Activated T-cell treated with anti-CD3 and anti-CD28 coated beads for 48 hours (primary cell): ENCODE results near the gene TUBGCP2.
A peak's percentile ranks its signal among the peaks of the same experiment; 100 is the strongest.
"Not testable (repeated sequence)": the region's sequence is repeated elsewhere in the genome, so short reads cannot be mapped to it uniquely, and the experiment has no call there.

ENCODE experiments used
- DNase-seq: peaks from one replicate; pipeline ENCODE4 v3.0.0-alpha.2; 2020; ENCODE audit warnings: low read depth

Gene TUBGCP2

DNA sequence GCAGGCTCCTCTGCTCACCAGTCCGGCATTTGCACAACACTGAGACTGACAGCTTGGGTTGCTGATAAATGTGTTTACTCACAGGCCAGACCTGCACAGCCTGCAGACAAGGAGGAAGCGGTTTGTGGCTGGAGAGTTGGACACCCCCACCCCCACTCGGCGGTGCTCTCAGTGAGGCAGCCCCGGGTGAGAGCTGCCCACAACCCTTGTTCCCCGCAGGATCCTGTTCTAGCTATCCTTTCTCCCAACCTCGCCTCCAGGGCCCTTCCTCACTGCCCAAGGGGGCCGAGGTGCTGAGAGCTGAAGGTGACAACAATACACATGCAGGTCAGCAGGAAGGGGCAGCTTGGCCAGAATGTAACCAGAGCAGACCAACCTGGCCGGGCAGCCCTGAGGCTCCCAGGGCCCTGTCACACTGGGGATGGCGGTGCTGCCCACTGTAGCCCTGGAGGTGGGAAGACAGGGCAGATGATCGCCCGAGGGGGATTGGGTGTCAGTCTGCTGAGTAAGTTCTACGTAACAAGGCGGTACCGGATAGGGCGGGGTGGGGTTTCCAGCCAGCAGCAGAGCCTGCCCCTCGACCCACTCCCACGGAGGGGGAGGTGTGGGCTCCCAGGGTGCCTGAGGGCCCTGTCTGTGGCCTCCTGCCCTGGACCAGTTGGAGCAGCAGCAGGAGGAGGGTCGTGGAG, 30.0 kb downstream of the TUBGCP2 start:
- DNase-seq: no peak

GRCh38 chr10:133277993-133278576, 30.6 kb downstream of the TUBGCP2 start:
- DNase-seq: no peak

DNA sequence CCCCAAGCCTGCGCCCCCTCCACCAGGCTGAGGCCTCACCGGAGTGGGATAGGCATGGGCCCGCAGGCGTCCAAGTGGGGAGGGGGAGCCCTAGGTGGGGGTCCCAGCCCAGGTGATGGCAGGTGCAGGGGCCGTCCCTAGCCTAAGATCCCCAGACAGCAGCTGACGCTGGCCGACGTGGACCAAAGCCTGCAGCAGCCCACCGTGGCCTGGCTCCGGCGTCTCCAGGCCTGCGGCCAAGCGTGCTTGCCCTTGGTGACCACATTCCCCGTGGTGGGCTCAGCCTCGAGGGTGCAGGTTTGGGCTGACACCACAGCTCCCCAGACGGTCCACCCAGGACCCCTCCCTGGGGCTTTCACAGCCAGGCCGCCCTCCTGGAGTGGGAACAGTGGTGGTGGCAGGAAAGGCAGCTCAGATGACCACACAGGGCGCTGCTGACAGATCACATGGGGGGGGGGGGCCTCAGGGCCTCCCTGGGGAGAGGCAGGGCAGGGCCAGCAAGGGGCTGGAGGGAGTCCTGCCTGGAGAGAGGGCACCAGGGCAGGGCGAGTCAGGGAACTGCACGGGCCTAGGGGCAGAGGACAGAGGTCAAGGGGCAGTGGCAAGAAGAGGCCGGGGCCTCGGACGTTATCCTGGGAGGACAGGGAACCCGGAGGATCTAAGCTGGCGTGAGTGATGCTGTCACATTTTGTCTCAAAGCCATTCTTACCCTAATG, 31.2 kb downstream of the TUBGCP2 start:
- DNase-seq: no peak

DNA sequence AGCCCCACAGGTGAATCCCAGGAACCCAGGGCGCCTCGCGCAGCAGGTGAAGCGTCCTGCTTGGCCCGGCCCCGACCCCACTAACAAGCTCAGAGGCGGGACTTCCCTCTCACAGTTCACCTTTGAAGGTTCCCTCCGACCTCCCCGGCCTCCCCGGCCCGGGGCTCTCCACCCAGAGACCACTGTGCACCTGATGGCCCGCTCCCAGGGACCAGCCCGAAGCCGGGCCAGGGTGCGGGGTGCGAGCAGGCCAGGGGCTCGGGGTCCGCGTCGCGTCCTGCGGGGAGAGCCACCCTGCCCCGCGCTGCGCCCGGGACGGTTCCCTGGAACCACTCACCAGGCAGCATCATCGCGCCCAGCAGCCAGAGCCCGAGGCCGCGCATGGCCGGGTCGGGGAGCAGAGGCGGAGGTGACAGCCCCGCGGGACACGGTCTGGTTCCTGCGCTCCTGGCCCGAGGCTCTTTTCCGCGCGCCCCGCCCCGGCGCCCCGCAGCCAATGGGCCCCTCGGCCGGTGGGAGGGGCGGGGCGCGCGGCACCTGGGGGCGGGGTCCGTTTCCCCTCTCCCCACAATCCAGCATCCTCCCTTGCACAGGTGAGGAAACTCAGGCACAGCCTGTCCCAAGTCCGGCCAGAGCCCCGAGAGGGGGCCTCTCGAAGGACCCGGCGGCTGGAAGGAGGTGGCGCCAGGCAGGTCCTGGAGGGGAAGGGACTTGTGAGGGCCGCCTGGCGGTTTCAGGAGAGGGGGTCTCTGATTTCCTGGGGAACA, 32.1 kb downstream of the TUBGCP2 start, which contains the start of gene ADAM8:
Gene ADAM8 (minus strand): TSS at position 434 of the 767 bp plus-strand sequence. CDS start 51 bp downstream, at position 383.
- DNase-seq: peak; percentile 75

GRCh38 chr10:133276100-133276434, 32.6 kb downstream of the TUBGCP2 start:
- no peak for DNase-seq

- peak; percentile 56 for DNase-seq
Observed at GRCh38 chr10:133275684-133276092, 33.0 kb downstream of the TUBGCP2 start.

GRCh38 chr10:133274751-133275683, 33.7 kb downstream of the TUBGCP2 start:
- peak; percentile 81 for DNase-seq

DNA sequence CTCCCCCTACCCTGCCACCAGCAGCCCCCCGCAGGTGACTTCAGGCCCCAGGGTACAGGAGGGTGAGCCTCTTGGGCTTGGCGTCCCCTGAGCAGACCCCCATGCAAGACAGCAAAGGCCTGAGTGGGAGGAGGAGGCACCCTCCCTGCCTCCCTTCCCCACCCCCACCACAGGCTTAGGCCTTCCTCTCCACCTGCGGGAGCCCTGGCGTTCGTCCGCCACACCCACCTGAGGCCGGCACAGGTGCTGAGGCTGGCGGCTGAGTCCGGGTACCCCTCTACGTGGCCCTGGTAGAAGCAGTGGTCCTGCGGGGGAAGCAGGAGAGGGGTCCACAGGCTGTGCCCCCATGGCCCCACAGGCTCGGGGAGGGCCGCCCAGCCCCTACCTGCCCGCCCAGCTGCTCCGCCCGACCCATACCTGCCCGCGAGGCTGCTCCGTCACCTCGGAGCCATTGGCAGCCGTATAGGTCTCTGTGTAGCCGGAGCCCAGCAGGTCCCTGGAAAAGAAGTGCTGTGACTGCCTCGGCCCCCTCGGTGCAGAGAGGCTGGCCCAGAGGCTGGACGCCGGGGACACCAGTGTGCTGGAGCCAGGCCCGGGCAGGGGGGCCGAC, 35.0 kb downstream of the TUBGCP2 start:
- DNase-seq: no peak

- no peak for DNase-seq
Observed at GRCh38 chr10:133272964-133273420, 35.7 kb downstream of the TUBGCP2 start.

DNA sequence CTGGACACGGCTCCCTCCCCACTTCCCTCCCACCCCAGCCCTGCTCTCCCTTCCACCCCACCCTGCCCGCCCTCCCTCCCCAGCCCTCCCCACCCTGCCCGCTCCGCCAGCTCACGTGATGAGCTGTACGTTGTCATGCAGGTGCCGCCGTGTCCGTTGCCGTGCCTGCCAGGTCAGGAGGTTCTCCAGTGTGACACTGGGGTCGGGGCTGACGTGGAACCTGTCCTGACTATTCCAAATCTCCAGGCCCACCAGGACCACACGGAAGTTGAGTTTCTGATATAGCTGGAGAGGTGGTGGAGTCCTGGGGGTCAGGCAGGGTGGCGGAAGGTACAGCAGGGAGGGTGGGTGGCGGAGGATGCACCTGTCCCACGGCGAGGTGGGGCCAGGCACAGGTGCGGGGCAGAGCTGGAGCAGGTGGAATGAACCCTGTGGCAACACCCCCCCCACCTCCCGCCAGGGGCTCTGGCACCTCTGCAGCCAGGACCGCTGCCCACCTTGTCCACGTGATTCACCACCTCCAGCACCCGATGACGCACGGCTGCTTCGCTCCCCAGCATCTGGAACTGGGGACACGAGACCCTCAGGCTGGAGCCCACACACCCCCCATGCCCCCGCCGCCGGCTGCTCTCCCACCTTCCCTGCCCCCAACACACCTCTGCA, 36.2 kb downstream of the TUBGCP2 start:
- DNase-seq: no peak

DNA sequence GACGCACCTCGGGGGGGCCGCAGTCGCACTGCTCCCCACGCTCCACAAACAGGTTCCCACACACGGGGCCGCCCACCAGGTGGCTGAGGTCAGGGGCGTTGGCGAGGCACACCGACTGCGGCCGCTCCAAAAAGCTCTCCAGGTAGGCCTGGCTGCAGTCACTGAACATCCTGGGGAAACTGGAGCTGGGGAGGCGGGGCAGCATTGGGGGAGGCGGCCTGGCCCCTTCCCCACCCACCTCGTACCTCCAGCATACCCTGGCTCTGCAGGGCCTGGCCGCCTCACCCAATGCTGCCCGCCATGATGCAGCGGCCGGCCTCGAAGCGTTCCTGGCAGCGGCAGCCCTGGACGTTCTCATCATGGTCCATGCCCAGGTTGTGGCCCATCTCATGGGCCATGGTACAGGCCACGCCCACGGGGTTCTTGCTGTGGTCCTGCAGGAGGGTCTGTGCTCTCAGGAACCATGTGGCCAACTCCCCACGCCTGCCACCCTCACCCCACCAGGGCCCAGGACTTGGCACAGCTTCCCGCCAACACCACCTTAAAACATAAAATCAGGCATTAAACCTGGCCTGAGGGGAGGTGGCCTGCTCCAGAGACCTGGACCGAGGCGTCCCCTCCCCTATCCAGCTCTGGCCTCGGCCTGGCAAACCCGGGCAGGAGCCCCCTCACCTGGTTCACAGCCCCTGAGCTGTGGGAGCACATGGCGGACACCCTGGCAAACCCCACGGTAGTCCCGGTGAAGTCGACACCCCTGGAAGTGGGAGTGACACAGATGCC, 37.0 kb downstream of the TUBGCP2 start:
- DNase-seq: no peak

GRCh38 chr10:133270773-133271297, 37.8 kb downstream of the TUBGCP2 start:
- DNase-seq: no peak

DNA sequence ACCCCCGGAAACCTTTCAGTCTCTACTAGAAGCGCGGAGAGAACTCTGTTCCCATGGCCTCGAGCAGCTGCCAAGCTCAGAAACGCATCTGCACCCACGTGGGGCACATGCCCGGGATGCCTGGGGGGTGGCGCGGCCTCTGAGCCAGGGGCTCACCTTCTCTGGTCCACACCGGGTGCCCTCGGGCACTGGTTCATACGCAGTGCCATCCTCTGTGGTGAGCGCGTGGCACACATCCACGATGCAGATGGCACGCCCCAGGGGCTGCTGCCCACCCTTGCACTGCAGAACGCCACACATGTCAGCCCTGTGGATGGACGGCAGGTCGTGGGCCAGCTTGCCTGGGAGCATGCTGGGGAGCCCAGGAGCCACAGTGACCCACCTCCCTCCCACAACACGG, 38.5 kb downstream of the TUBGCP2 start:
- no peak for DNase-seq

- no peak for DNase-seq
Observed at GRCh38 chr10:133269367-133269766, 39.3 kb downstream of the TUBGCP2 start.

DNA sequence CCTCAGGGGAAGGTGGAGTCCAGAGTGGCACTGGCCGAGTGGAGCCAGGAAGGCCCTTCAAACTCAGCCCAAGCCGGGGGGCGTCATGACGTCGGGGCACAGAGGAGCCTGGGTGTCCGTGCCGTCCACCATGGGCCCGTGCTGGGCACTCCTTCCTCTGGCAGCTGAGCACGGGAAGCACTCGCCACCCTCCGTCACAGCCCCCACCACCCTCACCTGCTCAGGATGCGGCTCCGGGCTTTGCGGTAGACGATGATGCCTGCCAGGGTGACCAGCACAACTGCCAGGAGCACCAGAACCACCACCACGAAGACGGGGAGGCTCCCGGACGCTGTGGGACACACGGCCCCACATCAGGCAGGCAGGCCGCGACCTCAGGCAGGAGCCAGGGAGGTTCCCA, 40.1 kb downstream of the TUBGCP2 start:
- no peak for DNase-seq

DNA sequence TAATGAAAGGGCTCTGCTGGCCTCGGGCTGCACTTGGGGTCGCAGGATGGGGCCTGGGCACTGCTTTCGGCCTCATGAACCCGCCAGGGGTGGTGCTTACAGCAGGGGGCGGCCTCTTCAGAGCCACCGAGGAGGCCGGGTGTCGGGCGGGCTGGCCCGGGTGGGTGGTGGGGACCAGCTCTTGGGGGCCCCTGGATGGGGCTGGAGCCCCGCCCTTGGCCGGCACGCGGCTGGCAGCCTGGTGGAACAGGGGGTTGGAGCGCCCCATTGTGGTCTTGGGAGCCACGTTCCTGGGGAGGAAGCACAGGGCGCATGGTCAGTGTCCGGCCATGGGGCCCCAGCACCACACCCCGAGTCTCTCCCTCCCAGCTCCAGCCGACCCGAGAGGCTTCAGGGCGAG, 40.8 kb downstream of the TUBGCP2 start:
- DNase-seq: no peak

GRCh38 chr10:133267293-133267692, 41.4 kb downstream of the TUBGCP2 start:
- no peak for DNase-seq

DNA sequence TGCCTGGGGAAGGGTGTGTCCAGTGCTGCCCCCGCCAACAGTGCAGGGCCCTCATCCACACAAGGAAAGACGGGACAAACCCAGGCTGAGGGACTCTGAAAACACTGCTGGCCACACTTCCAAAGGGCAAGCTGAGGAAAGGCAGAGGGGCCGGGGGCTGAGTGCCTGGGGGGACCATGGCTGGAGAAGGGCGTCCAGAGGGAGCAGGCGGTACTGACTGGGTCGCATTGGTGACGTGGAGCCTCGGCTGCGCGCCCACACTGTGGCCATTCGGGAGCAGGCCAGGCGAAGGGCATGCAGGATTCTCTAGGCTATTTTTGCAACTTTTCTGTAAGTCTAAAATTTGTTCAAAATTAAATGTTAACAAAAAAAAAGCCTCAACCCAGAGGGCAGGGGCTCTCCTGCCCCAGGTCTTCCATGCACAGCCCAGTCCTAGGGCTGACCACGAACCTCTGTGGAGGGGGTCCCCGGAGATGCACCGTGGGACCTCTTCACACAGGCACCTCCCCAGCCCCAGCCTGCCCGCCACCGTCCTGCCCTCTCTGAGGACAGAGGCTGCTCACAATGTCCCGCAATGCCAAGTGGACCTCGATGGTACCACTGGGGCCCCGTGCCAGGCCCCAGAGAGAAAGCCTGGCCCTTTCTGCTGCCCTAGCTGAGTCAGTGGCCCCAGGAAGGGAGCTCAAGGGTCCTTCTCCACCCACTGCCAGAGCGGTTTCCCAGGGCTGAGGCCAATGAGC, 42.4 kb downstream of the TUBGCP2 start:
- no peak for DNase-seq

GRCh38 chr10:133265052-133265451, 43.6 kb downstream of the TUBGCP2 start:
- not testable (repeated sequence) for DNase-seq
